Mammary epithelial cell (primary cell): ENCODE results near the gene C19orf25.

Experiments
- CTCF ChIP-seq, 2 donors: IDR thresholded peaks in 1 of 2; conservative IDR thresholded peaks in 1 of 2; 2 replicates each; pipeline ENCODE4 v1.5.1; 2011 to 2012; ENCODE audit warnings: inconsistent platforms in 2 of 2, low read length in 2 of 2, mild to moderate bottlenecking in 2 of 2, control low read depth in 1 of 2, low read depth in 1 of 2; ENCODE audit not compliant: insufficient read depth in 1 of 2; ENCODE audit errors: extremely low read depth in 1 of 2
- EZH2 ChIP-seq: IDR thresholded peaks from 2 replicates; pipeline ENCODE4 v1.6.1; 2012; ENCODE audit warnings: low read length, inconsistent platforms, borderline replicate concordance

- TF ChIP-seq CTCF (conservative IDR thresholded peaks at IDR 0.05 in 1 of 2, IDR thresholded peaks at IDR 0.05 in 1 of 2; ENCODE audit: extremely low read depth in 1 of 2, insufficient read depth in 1 of 2, low read depth in 1 of 2, low read length in 2 of 2), result no peak
- peak; percentile 74 for TF ChIP-seq EZH2
Observed at GRCh38 chr19:1449467-1450442, 29.3 kb downstream of the C19orf25 start, which contains the start of gene APC2.
